ENCODE data around the gene CDYL.

CDYL gene

DNA sequence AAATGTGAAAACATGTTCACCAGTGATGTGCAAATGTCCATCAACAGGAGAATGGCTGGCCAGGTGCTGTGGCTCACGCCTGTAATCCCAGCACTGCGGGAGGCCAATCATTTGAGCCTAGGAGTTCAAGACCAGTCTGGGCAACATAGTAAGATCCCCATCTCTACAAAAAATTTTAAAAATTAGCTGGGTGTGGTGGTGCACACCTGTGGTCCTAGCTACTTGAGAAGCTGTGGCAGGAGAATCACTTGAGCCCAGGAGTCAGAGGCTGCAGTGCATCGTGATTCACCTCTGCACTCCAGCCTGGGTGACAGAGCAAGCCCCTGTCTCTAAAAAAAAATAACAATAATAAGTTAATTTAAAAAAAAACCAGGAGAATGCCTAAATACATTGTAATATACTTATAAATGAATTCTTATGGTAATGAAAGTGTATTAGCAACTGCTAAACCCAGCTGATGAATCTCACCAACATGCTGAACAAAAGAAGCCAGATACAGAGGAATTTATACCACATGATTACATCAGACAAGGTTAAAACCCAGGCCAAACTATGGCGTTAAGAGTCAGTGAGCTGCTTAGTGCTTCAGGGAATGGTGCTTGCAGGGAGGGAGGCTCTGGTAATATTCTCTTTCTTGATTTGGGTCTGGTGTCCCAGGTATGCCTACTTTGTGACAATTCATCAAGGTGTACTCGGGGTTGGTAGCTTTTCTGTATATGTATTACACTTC is 191.3 kb downstream of the CDYL start:
- DNase-seq (ENCODE audit: low read depth, low spot score): no peak
- H3K4me3 ChIP-seq (ENCODE audit: low read length): no peak overlapping the region

DNA sequence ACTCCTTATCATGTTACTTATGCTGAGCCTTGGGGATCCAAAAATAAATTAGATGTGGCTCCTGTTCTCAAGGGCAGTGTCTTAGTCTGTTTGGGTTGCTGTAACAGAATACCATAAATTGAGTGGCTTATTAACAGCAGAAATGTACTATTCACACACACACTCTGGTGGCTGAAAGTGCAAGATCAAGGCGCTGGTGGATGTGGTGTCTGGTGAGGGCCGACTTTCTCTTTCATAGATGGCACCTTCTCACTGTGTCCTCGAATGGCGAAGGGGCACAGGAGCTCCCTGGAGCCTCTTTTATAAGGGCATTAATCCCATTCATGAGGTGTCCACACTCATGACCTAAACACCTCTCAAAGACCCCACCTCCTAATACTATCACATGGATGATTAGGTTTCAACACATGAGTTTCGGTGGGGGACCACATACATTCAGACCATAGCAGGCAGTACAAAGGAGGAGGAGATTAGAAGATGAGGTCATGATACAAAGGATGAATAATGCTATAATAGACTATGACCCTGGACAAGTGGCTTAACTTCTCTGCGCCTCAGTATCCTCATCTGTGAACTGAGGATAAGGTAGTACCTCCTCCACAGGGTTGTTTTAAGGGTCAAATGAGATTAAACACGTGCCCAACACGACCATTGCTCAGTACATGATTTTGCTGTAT is 193.5 kb downstream of the CDYL start:
- DNase-seq (ENCODE audit: low read depth, low spot score): no peak
- H3K4me3 ChIP-seq (ENCODE audit: low read length): no peak overlapping the region

DNA sequence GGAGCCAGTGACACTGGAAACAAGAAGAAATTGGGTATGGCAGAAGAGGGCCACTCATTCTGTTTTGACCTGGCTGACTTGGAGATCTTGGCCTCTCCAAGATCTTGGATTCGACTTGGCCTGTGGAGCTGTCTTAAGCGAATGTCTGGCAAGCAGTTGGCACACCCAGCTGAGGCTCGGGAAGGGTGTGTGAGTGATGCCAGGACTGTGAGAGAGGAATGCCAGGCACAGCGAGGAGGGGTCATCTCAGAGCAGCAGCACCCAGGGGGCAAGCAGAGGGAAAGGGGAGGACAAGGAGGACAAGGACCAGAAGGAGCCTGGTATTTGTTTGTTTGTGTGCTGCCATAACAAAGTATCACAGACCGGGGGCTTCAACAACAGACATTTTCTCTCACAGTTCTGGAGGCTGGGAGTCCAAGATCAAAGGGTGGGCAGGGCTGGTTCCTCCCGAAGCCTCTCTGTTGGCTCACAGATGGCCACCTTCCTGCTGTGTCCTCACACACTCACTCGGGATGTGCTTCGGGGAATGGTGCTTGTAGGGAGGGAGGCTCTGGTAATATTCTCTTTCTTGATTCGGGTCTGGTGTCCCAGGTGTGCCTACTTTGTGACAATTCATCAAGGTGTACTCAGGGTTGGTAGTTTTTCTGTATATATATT is 194.7 kb downstream of the CDYL start:
- H3K4me3 ChIP-seq (ENCODE audit: low read length): no peak overlapping the region
- no peak for DNase-seq (ENCODE audit: low read depth, low spot score)

DNA sequence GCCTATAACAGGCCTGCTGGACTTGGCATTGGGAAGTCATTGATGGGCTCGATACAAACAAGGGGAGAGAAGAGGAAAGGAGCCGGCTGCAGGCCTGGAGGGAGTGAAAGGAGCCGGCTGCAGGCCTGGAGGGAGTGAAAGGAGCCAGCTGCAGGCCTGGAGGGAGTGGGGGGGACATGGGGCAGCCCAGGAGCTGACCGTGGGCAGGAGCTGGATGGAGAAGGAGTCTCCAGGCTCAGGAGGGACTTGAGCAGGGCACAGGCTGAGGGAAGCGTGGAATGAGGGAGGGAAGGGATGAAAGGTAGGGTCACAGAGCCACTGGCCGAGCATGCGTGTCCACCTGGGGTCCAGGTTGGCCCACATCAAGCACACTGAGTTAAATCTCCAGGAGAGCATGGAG is 195.6 kb downstream of the CDYL start:
- no peak for DNase-seq (ENCODE audit: low read depth, low spot score)
- H3K4me3 ChIP-seq (ENCODE audit: low read length): no peak overlapping the region

DNA sequence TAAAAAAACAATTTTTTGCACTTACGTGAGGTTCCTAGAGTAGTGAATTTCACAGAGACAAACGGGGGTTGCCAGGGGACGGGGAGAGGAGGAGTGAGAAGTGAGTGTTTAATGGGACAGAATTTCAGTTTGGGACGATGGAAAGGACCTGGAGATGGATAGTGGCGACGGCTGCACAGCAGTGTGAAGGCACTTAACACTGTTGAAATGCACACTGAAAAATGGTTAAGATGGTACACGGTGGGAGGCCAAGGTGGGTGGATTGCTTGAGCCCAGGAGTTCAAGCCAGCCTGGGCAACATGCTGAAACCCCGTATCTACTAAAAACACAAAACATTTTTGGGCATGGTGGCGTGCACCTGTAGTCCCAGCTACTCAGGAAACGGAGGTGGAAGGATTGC is 196.2 kb downstream of the CDYL start:
- H3K4me3 ChIP-seq (ENCODE audit: low read length): no peak overlapping the region
- DNase-seq (ENCODE audit: low read depth, low spot score): no peak

DNA sequence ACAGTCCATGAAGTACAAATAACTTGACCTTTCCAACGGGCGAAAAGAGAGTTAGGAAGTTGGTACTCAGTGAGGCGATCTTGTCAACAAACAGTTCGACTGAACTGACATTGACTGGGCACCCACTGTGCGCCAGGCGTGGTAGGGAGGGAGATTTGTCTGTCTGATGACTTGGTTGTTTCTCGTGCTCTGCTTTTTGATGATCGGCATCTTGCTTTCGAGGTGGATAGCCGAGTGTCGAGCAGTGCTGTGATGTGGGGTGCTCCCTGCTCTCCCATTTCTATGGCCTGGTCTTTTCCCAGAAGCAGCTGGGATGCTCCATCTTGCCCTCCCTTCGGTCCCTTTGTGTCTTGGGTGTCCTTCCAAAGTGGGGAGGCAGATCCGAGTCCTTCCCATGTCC is 197.2 kb downstream of the CDYL start:
- H3K4me3 ChIP-seq (ENCODE audit: low read length): no peak overlapping the region
- DNase-seq (ENCODE audit: low read depth, low spot score): no peak

DNA sequence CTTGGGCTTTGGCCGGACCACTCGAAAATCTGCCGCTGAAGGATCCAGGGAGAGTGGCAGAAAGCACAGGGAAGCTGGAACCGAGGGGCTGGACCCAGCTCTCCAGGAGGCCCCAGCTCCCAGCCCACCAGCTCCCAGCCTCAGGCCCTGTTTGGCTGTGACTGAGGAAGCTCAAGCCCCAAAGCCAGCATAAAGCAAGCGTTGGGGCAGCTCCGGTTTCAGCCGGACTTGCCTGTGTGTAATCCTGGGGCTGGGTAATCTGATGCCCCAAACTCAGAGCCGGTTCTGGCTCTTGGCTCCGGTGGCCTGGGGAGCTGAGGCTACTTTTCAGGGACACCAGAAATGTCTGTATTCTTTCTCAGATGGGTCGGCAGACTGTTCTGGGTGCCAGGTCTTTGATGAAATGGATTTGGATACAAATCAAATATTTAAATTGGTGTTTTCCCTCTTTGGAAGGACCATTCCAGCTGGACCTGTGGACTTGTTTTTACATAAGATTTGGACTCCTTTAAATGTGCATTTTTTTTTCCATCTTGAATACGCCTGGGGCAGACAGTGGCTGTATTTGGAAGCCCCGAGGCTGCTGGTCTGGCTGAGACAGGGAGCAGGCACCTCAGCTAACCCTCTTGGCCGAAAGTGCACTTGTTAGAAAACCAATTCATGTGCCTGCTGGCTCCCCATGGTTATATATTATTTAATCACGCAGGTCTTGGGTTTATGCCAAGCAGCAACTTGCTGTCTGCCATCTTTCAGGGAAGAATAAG is 198.0 kb downstream of the CDYL start:
- no peak for DNase-seq (ENCODE audit: low read depth, low spot score)
- no peak overlapping the region for H3K4me3 ChIP-seq (ENCODE audit: low read length)

DNA sequence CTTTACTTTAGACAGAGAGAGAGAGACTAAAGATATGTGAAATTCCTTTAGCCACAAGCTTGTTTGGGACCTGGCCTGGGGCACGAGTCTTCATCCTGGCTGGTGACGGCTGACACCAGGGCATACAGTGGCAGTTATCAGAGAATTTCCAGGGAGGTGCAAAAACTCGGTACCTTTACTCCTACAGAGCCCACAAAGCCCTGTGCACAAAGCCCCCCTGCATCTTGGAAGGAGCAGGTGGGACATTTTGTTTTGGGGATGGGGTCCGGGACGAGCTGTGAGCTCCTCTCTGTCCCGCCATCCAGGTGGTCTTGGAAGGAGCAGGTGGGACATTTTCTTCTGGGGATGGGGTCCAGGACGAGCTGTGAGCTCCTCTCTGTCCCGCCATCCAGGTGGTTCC is 198.8 kb downstream of the CDYL start:
- no peak for DNase-seq (ENCODE audit: low read depth, low spot score)
- no peak overlapping the region for H3K4me3 ChIP-seq (ENCODE audit: low read length)

DNA sequence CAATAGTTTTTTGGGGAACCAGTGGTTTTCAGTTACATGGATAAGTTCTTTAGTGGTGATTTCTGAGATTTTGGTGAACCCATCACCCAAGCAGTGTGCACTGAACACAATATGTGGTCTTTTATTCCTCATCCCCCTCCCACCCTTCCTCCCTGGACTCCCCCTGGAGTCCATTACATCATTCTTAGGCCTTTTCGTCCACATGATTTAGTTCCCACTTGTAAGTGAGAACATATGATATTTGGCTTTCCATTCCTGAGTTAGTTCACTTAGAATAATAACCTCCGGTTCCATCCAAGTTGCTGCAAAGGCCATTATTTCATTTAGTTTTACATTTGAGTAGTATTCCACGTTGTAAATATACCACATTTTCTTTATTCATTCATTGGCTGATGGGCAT is 199.3 kb downstream of the CDYL start:
- DNase-seq (ENCODE audit: low read depth, low spot score): no peak
- no peak overlapping the region for H3K4me3 ChIP-seq (ENCODE audit: low read length)

DNA sequence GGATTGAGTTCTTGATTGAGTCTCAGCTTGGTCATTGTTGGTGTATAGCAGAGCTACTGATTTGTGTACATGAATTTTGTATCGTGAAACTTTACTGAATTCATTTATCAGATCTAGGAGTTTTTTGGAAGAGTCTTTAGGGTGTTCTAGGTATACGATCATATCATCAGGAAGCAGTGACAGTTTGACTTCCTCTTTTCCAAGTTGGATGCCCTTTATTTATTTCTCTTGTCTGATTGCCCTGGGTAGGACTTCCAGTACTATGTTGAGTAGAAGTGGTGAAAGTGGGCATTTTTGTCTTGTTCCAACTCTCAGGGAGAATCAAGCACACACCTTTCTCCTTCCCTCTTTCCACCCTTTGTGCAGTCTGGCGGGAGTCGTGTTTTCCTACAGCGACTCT is 201.3 kb downstream of the CDYL start:
- no peak overlapping the region for H3K4me3 ChIP-seq (ENCODE audit: low read length)
- DNase-seq (ENCODE audit: low read depth, low spot score): no peak

DNA sequence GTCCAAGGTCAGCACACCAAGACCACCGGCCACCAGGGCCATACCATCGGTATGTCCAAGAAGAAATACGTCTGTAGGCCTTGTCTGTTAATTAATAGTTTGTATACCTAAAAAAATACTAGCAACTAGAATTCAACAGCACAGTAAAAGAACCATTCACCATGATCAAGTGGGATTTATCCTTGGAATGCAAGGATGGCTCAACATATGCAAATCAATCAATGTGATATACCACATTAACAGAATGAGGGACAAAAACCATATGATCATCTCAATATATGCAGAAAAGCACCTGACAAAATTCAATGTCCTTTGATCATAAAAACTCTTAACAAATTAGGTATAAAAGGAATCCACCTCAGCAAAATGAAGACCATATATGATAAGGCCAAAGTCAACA is 203.2 kb downstream of the CDYL start:
- no peak overlapping the region for H3K4me3 ChIP-seq (ENCODE audit: low read length)
- no peak for DNase-seq (ENCODE audit: low read depth, low spot score)

DNA sequence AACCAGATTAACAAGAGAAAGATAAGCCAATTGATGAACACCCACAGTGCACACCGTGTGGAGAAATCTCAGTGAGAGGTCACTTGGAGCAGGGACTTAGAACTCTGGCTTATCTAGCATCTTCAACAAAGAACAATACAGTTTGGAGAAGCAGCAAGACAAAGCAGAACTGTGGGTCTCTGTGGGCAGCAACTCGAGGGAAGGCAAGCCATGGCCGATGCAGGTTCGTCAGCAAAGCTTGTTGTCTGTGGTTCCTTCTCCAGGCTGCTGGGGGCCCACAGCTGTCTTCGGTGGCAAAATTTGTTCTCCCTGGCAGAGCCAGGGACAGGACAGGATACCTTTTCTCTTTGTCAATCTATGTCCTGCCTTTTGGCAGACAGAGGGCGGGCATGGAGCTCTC is 205.6 kb downstream of the CDYL start:
- DNase-seq (ENCODE audit: low read depth, low spot score): no peak
- no peak overlapping the region for H3K4me3 ChIP-seq (ENCODE audit: low read length)

DNA sequence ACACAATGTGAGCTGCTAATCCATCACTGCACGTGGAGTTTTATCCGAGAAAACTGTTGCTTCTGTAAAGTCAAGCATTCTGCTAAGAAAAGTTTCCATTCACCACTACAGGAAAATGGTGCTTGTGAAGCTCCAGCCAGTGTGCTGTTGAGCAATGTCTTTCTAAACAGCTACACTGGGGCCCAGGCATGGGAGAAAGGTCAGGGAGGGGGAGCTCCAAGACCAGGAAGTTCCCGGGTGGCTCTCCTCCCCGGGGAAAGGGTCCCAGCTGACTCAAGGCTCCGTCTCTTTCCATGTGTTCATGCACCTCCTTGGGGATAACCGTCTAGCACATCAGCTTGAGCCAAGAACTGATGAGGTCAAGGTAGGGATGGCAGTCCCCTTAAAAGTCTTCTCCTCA is 207.1 kb downstream of the CDYL start:
- no peak overlapping the region for H3K4me3 ChIP-seq (ENCODE audit: low read length)
- DNase-seq (ENCODE audit: low read depth, low spot score): no peak

DNA sequence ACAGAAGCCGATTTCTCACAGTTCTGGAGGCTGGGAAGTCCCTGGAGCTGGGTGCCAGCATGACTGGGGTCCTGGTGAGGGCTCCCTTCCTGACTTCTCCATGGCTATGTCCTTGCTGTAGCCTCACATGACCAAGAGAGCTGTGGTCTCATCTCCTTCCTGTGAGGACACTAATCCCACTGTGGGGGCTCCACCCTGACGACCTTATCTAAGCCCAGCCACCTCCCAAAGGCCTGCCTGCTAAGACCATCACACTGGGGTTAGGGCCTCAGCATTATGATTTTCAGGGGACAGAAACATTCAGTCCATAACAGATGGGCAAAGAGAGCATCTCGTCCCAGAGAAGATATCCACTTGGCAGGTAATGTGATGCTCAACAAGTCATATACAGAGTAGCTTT is 210.8 kb downstream of the CDYL start:
- no peak for DNase-seq (ENCODE audit: low read depth, low spot score)
- no peak overlapping the region for H3K4me3 ChIP-seq (ENCODE audit: low read length)

DNA sequence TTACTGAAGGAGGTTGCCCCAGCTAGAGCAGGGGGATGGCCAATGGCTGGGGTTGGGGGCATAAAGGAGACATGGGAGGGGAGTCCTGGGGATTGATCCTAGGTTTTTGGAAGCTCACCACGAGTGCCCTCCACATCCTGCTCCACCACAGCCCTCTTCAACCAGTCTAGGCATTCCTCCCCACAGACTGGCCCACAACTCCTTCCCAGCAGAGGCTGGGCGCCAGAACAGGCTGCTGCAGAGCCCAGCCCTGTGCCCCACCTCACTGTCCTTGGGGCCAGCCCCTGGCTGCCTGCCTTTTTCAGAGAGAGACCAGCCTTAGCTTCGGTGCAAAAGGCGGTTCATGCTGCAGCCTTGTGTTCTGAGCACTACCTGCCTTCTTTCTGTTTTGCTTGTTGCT is 211.2 kb downstream of the CDYL start:
- DNase-seq (ENCODE audit: low read depth, low spot score): no peak
- H3K4me3 ChIP-seq (ENCODE audit: low read length): no peak overlapping the region

DNA sequence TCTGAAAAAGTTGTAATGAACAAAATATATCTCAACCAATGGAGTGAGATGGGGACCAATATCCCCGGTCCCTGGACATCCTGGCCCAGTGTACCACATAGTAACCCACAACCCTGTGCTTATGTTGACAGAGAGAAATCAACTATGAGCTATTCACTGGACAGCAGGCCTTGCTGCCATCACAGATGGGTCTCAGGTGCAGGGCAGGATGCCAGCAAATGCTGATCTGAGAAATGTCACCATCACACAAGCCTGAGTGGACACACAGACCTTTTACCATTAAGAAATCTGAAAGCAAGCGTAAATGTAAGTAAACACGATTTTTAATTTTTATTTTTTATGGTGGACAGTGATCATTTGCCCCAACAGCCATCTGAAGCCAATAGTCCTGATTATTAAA is 218.5 kb downstream of the CDYL start:
- H3K4me3 ChIP-seq (ENCODE audit: low read length): no peak overlapping the region
- no peak for DNase-seq (ENCODE audit: low read depth, low spot score)

DNA sequence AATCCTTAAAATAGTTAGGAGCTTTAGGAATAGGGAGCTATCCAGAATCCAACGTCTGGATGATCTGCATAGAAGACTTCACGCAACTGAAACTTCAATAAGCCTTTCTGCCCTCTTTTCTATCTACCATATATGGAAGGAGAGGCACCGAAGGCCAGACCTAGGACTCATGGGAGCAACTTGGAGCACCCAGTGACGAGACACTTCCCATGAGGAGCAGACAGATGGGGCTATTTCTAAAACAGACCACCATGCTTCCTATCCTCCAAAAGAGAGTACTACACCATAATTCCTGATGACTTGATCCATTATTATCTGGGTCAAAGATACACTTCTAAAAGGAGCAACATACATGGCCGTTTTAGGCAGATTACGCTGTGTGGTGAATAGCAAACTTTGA is 221.7 kb downstream of the CDYL start:
- no peak overlapping the region for H3K4me3 ChIP-seq (ENCODE audit: low read length)
- DNase-seq (ENCODE audit: low read depth, low spot score): no peak

DNA sequence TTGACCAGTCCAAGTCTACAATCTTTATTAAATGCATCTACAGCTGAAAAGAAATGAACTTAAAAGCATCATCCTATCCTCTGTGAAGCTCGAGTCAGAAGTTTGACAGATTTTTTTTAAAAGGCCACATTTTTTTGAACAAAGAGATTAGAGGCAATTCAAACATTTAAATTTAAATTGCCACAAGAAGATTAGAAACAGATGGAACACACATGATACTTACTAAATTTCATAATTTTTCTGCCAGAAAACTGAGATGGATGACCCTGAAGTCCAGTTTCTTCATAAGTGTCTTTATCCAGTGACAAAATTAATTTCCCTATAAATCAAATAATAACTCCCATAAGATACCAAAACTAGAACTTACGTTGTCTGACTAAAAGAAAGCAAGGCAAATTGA is 223.4 kb downstream of the CDYL start:
- DNase-seq (ENCODE audit: low read depth, low spot score): no peak
- no peak overlapping the region for H3K4me3 ChIP-seq (ENCODE audit: low read length)

DNA sequence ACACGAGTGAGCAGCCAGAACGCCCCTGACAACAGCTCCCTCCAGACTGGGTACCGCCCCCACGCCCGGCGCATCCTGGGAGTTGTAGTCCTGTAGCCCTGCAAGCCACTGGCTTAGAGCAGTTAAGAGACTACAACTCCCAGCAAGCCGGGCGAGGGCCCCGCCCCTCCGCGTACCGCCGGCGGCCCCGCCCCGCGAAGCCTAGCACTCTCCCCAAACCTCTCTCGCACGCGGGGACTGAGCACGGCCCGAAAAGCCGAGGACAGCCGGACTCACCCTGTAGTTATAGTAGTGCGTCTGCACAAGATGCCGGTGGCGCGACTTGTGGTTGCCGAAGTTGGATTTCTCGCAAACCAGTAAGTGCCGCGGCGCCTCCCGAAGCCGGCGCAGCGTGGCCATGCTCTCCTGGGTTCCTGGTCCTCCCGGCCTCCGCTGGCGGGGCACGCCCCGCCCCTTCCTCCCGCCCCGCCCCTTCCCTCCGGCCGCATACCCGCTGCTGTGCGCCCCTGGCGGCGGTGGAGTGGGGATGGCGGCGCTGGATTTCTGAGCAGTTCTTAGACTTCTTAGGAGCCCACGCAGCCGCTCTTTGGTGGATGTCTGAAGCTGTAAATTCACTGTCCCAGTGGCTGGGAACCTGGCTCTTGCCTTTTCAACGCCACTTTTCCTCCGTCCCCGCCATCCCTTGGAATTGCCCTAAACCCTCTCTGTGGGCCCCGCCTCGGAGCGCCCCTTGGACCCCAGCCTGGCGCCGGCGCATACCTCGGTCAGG is 227.6 kb downstream of the CDYL start, which contains the start of gene RPP40:
Gene RPP40 (minus strand): TSS at position 434 of the 769 bp plus-strand sequence. CDS start 35 bp downstream, at position 399.
- peak; percentile 94 for DNase-seq (ENCODE audit: low read depth, low spot score)
- peak within 1 kb of the TSS; percentile 79 for H3K4me3 ChIP-seq (ENCODE audit: low read length)

Measured in Jurkat, Clone E6-1 (cell line).